Ovary (tissue), 9 donors: ENCODE measurements around the gene RSPH6A. TPM values are rescaled to one million over a fixed set of nuclear protein-coding genes. Genes with fewer than 3 reads are reported as not detected.

Source experiments
- DNase-seq, 5 donors: peaks; one replicate each; pipeline ENCODE4 v3.0.0-alpha.2; 2019 to 2020
- H3K27ac ChIP-seq, 2 donors: fragments of 200-600 bp; one replicate each; pipeline versions ENCODE4 v1.5.1 to v1.8.0; 2019 to 2022
- H3K27me3 ChIP-seq: fragments of 200-600 bp; one replicate; pipeline ENCODE4 v1.8.0; 2022
- H3K36me3 ChIP-seq: fragments of 200-600 bp; sonication (generic); one replicate; pipeline ENCODE4 v1.5.1; 2019
- H3K4me1 ChIP-seq: one replicate; pipeline ENCODE4 v1.8.1; 2013; ENCODE audit warnings: mild to moderate bottlenecking, moderate library complexity; ENCODE audit not compliant: insufficient read depth
- H3K4me3 ChIP-seq: fragments of 200-600 bp; sonication (generic); one replicate; pipeline ENCODE4 v1.5.1; 2017
- H3K9me3 ChIP-seq, 2 donors: fragments of 200-600 bp in 1 of 2; sonication (generic) in 1 of 2; one replicate each; pipeline versions ENCODE4 v1.5.1 to v1.8.1; 2013 to 2019; ENCODE audit warnings: mild to moderate bottlenecking in 1 of 2, moderate library complexity in 1 of 2
- CTCF ChIP-seq, 3 donors: fragments of 450-650 bp in 2 of 3; fragments of 200-600 bp in 1 of 3; IDR thresholded peaks; one replicate each; pipeline versions ENCODE4 v1.5.1 to v1.8.0; 2016 to 2022; ENCODE audit warnings: antibody characterized with exemption in 3 of 3, mild to moderate bottlenecking in 1 of 3
- EP300 ChIP-seq: sonication (generic); formaldehyde crosslinking; IDR thresholded peaks from one replicate; pipeline ENCODE4 v1.6.1; 2017; ENCODE audit warnings: antibody characterized with exemption
- POLR2A ChIP-seq: fragments of 450-650 bp; IDR thresholded peaks from one replicate; pipeline ENCODE4 v1.6.1; 2017; ENCODE audit warnings: antibody characterized with exemption, mild to moderate bottlenecking, moderate library complexity
- WGBS, 3 donors: extraction: QIAGEN DNeasy Blood & Tissue Kit in 1 of 3; methylation state at CpG; one replicate each; pipeline versions ENCODE4 v1.1.5 to v1.1.7; 2013 to 2017; 5-methylcytosine and 5-hydroxymethylcytosine counted together
- intact Hi-C, 4 donors: fragments of 100-400 bp; cut with DNase I; formaldehyde crosslinking; loops; one replicate each; pipeline versions ENCODE4 v1.11.0 to v1.15.1; 2022 to 2023
- polyA plus RNA-seq, 2 donors: library from polyadenylated mRNA; stranded (reverse); fragments of 200-250 nt in 1 of 2; fragments of 350-450 nt in 1 of 2; fragmentation: Illumina TruSeq in 1 of 2; extraction: RNeasy Lipid Tissue Mini Kit (QIAGEN cat#74804) in 1 of 2; gene quantifications; one replicate each; pipeline ENCODE4 v1.2.3, GENCODE V29; 2013 to 2014
- total RNA-seq, 7 donors: library from RNA; depleted of rRNA in 2 of 7; stranded (reverse); fragments of >200 nt in 2 of 7; fragmentation: NEBNext Ultra II Directional in 3 of 7; extraction: Animal tissue kit (Norgen Biotek cat#: 25700) in 3 of 7; gene quantifications; one replicate each; pipeline versions ENCODE4 v1.1.0 to v1.2.4, GENCODE V29; 2016 to 2023
- donor health status: DM: no; HTN: no; CAD: no; lungs with moderate emphysema.
- donor health status: DM: no; HTN: no; CAD: no.
- donor health status: Bipolar disorder and iron deficiency.
- donor health status: DM: yes; HTN: yes; CAD: no.
- donor health status: DM: no; HTN: no; CAD: no.
- donor health status: DM: yes; HTN: yes; CAD: no.

Gene RSPH6A
- total and polyA plus RNA-seq, 9 donors: 0.13 to 0.15 TPM; not detected in 7

GRCh38 chr19:45764475-45764874, 50.6 kb downstream of the RSPH6A start:
- H3K36me3 ChIP-seq: no peaks in the 10 kb centered on the region
- no peaks in the 10 kb centered on the region for H3K9me3 ChIP-seq
- no peak for TF ChIP-seq EP300
- TF ChIP-seq CTCF (IDR thresholded peaks at IDR 0.05): no peak
- no peak for TF ChIP-seq POLR2A
- intact Hi-C loops: loop anchor here in 1 of 4 donors (10.0 kb wide), 1 partner anchor 50 kb away; no protein-coding TSS in a partner anchor
- peaks cover 27% of the 10 kb centered on the region for H3K4me1 ChIP-seq
- peak overlapping the region; percentile 94 to 96 for H3K27ac ChIP-seq
- WGBS, 3 donors: 36 to 41% (median 40%) methylated on average over 6 of the region's 6 CpGs
- no peaks in the 10 kb centered on the region for H3K27me3 ChIP-seq
- DNase-seq: peak in 3 of 5 donors; percentile 42 to 48 (median 48)
- no peak overlapping the region for H3K4me3 ChIP-seq

GRCh38 chr19:45763691-45764294, 51.3 kb downstream of the RSPH6A start:
- Histone ChIP-seq H3K27me3 (no peaks in the 10 kb centered on the region), H3K4me3 (no peak overlapping the region), H3K9me3 (no peaks in the 10 kb centered on the region), H3K36me3 (no peaks in the 10 kb centered on the region), H3K27ac (peak overlapping the region; percentile 94 to 96), H3K4me1 (peaks cover 27% of the 10 kb centered on the region)
- intact Hi-C loops: loop anchor here in 1 of 4 donors (10.0 kb wide), 1 partner anchor 49 kb away; no protein-coding TSS in a partner anchor
- WGBS, 3 donors: 20 to 31% (median 24%) methylated on average over 26 to 27 of the region's 27 CpGs
- TF ChIP-seq POLR2A (no peak), EP300 (no peak), CTCF (IDR thresholded peaks at IDR 0.05) (no peak)
- DNase-seq: peak; percentile 54 to 78 (median 61)

GRCh38 chr19:45762870-45763631, 52.1 kb downstream of the RSPH6A start:
- peak in 4 of 5 donors; percentile 32 to 48 (median 44) for DNase-seq
- Histone ChIP-seq H3K4me3 (no peak overlapping the region), H3K27me3 (no peaks in the 10 kb centered on the region), H3K9me3 (no peaks in the 10 kb centered on the region), H3K36me3 (no peaks in the 10 kb centered on the region), H3K27ac (peak overlapping the region; percentile 94 to 96), H3K4me1 (peaks cover 27% of the 10 kb centered on the region)
- 87 to 90% (median 87%) methylated on average over 15 of the region's 15 CpGs for WGBS, 3 donors
- intact Hi-C loops: loop anchor here in 1 of 4 donors (10.0 kb wide), 1 partner anchor 48 kb away; no protein-coding TSS in a partner anchor
- no peak for TF ChIP-seq POLR2A
- TF ChIP-seq EP300: no peak
- no peak for TF ChIP-seq CTCF (IDR thresholded peaks at IDR 0.05)

GRCh38 chr19:45761714-45762113, 53.4 kb downstream of the RSPH6A start:
- WGBS, 3 donors: 84 to 92% (median 90%) methylated on average over 16 to 17 of the region's 17 CpGs
- no peak overlapping the region for H3K27ac ChIP-seq
- H3K9me3 ChIP-seq: no peaks in the 10 kb centered on the region
- TF ChIP-seq POLR2A: no peak
- no peak for TF ChIP-seq EP300
- no peak for TF ChIP-seq CTCF (IDR thresholded peaks at IDR 0.05)
- no peak overlapping the region for H3K4me3 ChIP-seq
- no peaks in the 10 kb centered on the region for H3K36me3 ChIP-seq
- no peaks in the 10 kb centered on the region for H3K27me3 ChIP-seq
- intact Hi-C loops: loop anchor here in 1 of 4 donors (10.0 kb wide), 1 partner anchor 47 kb away; no protein-coding TSS in a partner anchor
- DNase-seq: peak in 1 of 5 donors; percentile 34
- H3K4me1 ChIP-seq: peaks cover 26% of the 10 kb centered on the region
